ENCODE results near the gene ZNF121.

The ZNF121 gene

GRCh38 chr19:9538183-9539058 is 45.9 kb downstream of the ZNF121 start, which contains the start of gene ZNF426:
TSS of gene ZNF426 (minus strand) at chr19:9538645. CDS start at chr19:9536232, 2,413 bp downstream.
- peak; percentile 65 to 77 for DNase-seq (ENCODE audit: low read depth in 2 of 2)

- no peak for DNase-seq (ENCODE audit: low read depth in 2 of 2)
Observed at GRCh38 chr19:9535934-9536333, 48.4 kb downstream of the ZNF121 start.

- no peak for DNase-seq (ENCODE audit: low read depth in 2 of 2)
Observed at GRCh38 chr19:9531933-9532332, 52.4 kb downstream of the ZNF121 start.

- DNase-seq (ENCODE audit: low read depth in 2 of 2) = no peak
Observed at GRCh38 chr19:9528757-9529336, 55.5 kb downstream of the ZNF121 start.

- no peak for DNase-seq (ENCODE audit: low read depth in 2 of 2)
Observed at GRCh38 chr19:9523885-9524474, 60.3 kb downstream of the ZNF121 start.
